ENCODE results near the gene IKZF1. TPM values are rescaled to one million over a fixed set of nuclear protein-coding genes. Genes with fewer than 3 reads are reported as not detected.

The IKZF1 gene
- total RNA-seq, result not detected in 2 replicates

GRCh38 chr7:50304129-50304910 lies at the start of gene IKZF1:
IKZF1 (plus strand) TSS chr7:50304716; CDS start chr7:50319062, 14,346 bp downstream.

GRCh38 chr7:50449881-50450589 lies 145.5 kb downstream of the IKZF1 start, which contains the start of gene FIGNL1:
FIGNL1 (minus strand) TSS chr7:50450350; CDS start chr7:50447287, 3,063 bp downstream.

Other genes with a start within 250 kb of the IKZF1 start
- not detected in 2 replicates for gene ZPBP, start 211.5 kb upstream of the IKZF1 start, total RNA-seq
- gene FIGNL1, start 145.6 kb downstream of the IKZF1 start, total RNA-seq, result 23.3 and 23.8 TPM in 2 replicates

All from mammary microvascular endothelial cell (primary cell).